GM20431 (cell line): Measurements from ENCODE around the gene NDUFA3.
"Not testable (repeated sequence)": the region's sequence is repeated elsewhere in the genome, so short reads cannot be mapped to it uniquely, and the experiment has no call there.

Experiments
- in situ Hi-C: fragments of 300-500 bp; cut with MseI, MboI; formaldehyde crosslinking; loops from one replicate; pipeline ENCODE4 v1.15.0; 2020; ENCODE audit warnings: low sequenced_read_pairs; ENCODE audit not compliant: unreplicated experiment

NDUFA3 gene

GRCh38 chr19:54102421-54103169, at the start of gene NDUFA3:
Gene NDUFA3 (plus strand): TSS chr19:54102855. CDS start chr19:54102879, 24 bp downstream.
- in situ Hi-C loops: no loop called here

- in situ Hi-C loops: no loop called here
These were observed 40.0 kb upstream of the NDUFA3 start for GRCh38 chr19:54062643-54063042.

- in situ Hi-C loops: no loop called here
These were observed 39.1 kb upstream of the NDUFA3 start, which contains the start of gene VSTM1 for GRCh38 chr19:54063350-54064116. Gene VSTM1 (minus strand): TSS chr19:54063897. CDS start chr19:54063777, 120 bp downstream.

- in situ Hi-C loops: no loop called here
These were observed 33.2 kb upstream of the NDUFA3 start for GRCh38 chr19:54069470-54069869.

GRCh38 chr19:54073829-54074228, 28.8 kb upstream of the NDUFA3 start:
- in situ Hi-C loops: no loop called here

- in situ Hi-C loops: no loop called here
These were observed 27.8 kb upstream of the NDUFA3 start for GRCh38 chr19:54074851-54075250.

- in situ Hi-C loops: no loop called here
These were observed 25.3 kb upstream of the NDUFA3 start for GRCh38 chr19:54077334-54077733.

GRCh38 chr19:54081032-54081431, 21.6 kb upstream of the NDUFA3 start, which contains the start of gene TARM1:
Gene TARM1 (minus strand): TSS chr19:54081365. CDS start chr19:54081340, 25 bp downstream.
- in situ Hi-C loops: no loop called here

GRCh38 chr19:54084410-54084809, 18.2 kb upstream of the NDUFA3 start:
- in situ Hi-C loops: no loop called here

GRCh38 chr19:54094426-54095000, 8.1 kb upstream of the NDUFA3 start:
- in situ Hi-C loops: no loop called here

GRCh38 chr19:54095136-54095858, 7.4 kb upstream of the NDUFA3 start:
- in situ Hi-C loops: no loop called here

- in situ Hi-C loops: not testable (repeated sequence)
These were observed 6.6 kb upstream of the NDUFA3 start for GRCh38 chr19:54095859-54096616.

- in situ Hi-C loops: no loop called here
These were observed 6.0 kb upstream of the NDUFA3 start for GRCh38 chr19:54096617-54097106.

- in situ Hi-C loops: no loop called here
These were observed 3.3 kb upstream of the NDUFA3 start for GRCh38 chr19:54099190-54099902.

- in situ Hi-C loops: not testable (repeated sequence)
These were observed 2.8 kb upstream of the NDUFA3 start for GRCh38 chr19:54099903-54100255.

- in situ Hi-C loops: no loop called here
These were observed 2.1 kb upstream of the NDUFA3 start, which contains the start of gene OSCAR for GRCh38 chr19:54100561-54100960. Gene OSCAR (minus strand): TSS chr19:54100803. CDS start chr19:54100792, 11 bp downstream.

GRCh38 chr19:54104998-54105715, 2.5 kb downstream of the NDUFA3 start:
- in situ Hi-C loops: no loop called here

- in situ Hi-C loops: no loop called here
These were observed 3.1 kb downstream of the NDUFA3 start for GRCh38 chr19:54105796-54106195.
